Transverse colon (tissue), 3 donors: Measurements from ENCODE around the gene RELT.

Experiments
- EP300 ChIP-seq: sonication (generic); formaldehyde crosslinking; IDR thresholded peaks from one replicate; pipeline ENCODE4 v1.6.1; 2017; ENCODE audit warnings: antibody characterized with exemption, low read depth
- POLR2A ChIP-seq: fragments of 450-650 bp; IDR thresholded peaks from one replicate; pipeline ENCODE4 v1.6.1; 2016; ENCODE audit warnings: antibody characterized with exemption, mild to moderate bottlenecking, moderate library complexity
- TF ChIP-seq, protein P1 (sequence below), 5 experiments: fragments of 200-600 bp in 3 of 5; fragments of 450-650 bp in 2 of 5; sonication (generic) in 3 of 5; IDR thresholded peaks; 1 replicate in 2 of 5; 2 replicates in 3 of 5; pipeline ENCODE4 v1.5.1; 2016 to 2017; ENCODE audit warnings: antibody characterized with exemption in 5 of 5, inconsistent platforms in 3 of 5, mild to moderate bottlenecking in 2 of 5, moderate library complexity in 1 of 5

DNA sequence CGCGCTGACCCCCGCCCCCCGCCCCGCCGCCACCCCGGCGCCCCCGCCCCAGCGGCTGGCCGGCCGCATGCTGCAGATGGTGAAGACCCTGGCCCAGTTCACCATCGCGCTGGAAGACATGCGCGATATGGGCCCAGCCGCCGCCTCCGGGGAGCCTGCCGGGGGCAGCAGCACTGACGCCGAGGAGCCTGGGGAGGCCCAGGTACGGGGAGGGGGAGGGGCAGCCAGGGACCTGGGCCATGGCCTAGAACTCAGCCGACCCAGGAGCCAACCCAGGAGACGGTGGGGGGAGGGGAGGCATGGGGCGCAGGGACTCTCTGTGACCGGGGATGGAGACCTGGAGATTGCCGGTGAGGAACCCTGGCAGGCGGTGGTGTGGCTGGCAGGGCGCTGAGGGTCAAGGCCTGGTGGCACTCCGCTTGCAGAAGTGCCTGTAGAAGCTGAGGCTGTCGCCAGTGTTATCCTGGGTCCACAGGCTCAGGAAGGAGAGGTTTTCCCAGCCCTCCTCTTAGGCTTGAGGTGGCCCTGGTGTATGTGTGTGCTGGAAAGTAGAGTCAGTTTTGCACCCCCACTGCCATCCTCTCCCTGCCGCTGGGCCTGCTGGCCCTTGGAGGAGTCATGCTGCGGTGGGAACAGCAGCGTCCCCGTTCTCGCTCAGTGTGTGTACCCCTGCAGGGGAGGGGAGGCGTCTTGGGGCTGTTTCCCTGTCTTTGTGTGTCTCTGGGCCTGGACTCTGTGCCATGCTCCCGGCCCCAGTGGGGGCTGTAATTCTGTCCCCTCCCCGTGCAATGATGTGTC, 32.9 kb upstream of the RELT start:
- no peak for TF ChIP-seq POLR2A
- TF ChIP-seq, protein P1, sequence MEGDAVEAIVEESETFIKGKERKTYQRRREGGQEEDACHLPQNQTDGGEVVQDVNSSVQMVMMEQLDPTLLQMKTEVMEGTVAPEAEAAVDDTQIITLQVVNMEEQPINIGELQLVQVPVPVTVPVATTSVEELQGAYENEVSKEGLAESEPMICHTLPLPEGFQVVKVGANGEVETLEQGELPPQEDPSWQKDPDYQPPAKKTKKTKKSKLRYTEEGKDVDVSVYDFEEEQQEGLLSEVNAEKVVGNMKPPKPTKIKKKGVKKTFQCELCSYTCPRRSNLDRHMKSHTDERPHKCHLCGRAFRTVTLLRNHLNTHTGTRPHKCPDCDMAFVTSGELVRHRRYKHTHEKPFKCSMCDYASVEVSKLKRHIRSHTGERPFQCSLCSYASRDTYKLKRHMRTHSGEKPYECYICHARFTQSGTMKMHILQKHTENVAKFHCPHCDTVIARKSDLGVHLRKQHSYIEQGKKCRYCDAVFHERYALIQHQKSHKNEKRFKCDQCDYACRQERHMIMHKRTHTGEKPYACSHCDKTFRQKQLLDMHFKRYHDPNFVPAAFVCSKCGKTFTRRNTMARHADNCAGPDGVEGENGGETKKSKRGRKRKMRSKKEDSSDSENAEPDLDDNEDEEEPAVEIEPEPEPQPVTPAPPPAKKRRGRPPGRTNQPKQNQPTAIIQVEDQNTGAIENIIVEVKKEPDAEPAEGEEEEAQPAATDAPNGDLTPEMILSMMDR (IDR thresholded peaks at IDR 0.05) = no peak
- no peak for TF ChIP-seq EP300
